Pancreas (tissue), 10 donors: ENCODE measurements around the gene ULK2. TPM values are rescaled to one million over a fixed set of nuclear protein-coding genes. Genes with fewer than 3 reads are reported as not detected.
A peak's percentile ranks its signal among the peaks of the same experiment; 100 is the strongest.

ENCODE experiments used
- ATAC-seq, 4 donors: fragments of 200-7000 bp; cut with Tn5 transposase; one replicate each; pipeline versions ENCODE4 v1.8.0 to v1.9.1; 2020; ENCODE audit warnings: mild to moderate bottlenecking in 4 of 4, moderate library complexity in 4 of 4
- DNase-seq, 6 donors: peaks; one replicate each; pipeline ENCODE4 v3.0.0-alpha.2; 2020
- FAIRE-seq: peaks from 2 replicates; lab custom pipeline; 2012; peaks lifted over from hg19 to GRCh38; lab: Jason Lieb, UNC
- H3K27ac ChIP-seq, 4 donors: fragments of 200-600 bp; sonication (generic); 1 replicate in 3 of 4; 2 replicates in 1 of 4; pipeline versions ENCODE4 v1.5.0 to v1.8.0; 2020
- H3K27me3 ChIP-seq, 4 donors: fragments of 200-600 bp; one replicate each; pipeline ENCODE4 v1.8.0; 2021
- H3K36me3 ChIP-seq, 3 donors: fragments of 200-600 bp; sonication (generic) in 1 of 3; one replicate each; pipeline versions ENCODE4 v1.5.0 to v1.8.0; 2020 to 2021
- H3K4me1 ChIP-seq, 3 donors: fragments of 200-600 bp; one replicate each; pipeline ENCODE4 v1.8.0; 2021
- H3K4me3 ChIP-seq, 4 donors: fragments of 200-600 bp; sonication (generic) in 2 of 4; one replicate each; pipeline versions ENCODE4 v1.5.0 to v1.8.0; 2020 to 2021
- H3K9me3 ChIP-seq, 4 donors: fragments of 200-600 bp; one replicate each; pipeline ENCODE4 v1.8.0; 2021
- WGBS, 2 donors: extraction: QIAGEN DNeasy Blood & Tissue Kit; methylation state at CpG; one replicate each; pipeline ENCODE4 v1.1.7; 2013; 5-methylcytosine and 5-hydroxymethylcytosine counted together
- intact Hi-C, 3 donors: fragments of 100-400 bp; cut with DNase I; formaldehyde crosslinking; loops; one replicate each; pipeline versions ENCODE4 v1.11.1 to v1.14.2; 2022
- polyA plus RNA-seq, 2 donors: library from polyadenylated mRNA; stranded (reverse); fragments of 200-250 nt; gene quantifications; one replicate each; pipeline ENCODE4 v1.2.3, GENCODE V29; 2013
- total RNA-seq, 6 donors: library from RNA; stranded (reverse); fragmentation: NEBNext Ultra II Directional in 4 of 6; extraction: Animal tissue kit (Norgen Biotek cat#: 25700) in 4 of 6; gene quantifications; one replicate each; pipeline versions ENCODE4 v1.2.1 to v1.2.4, GENCODE V29; 2021 to 2023
- TF ChIP-seq, protein P1 (sequence below), 4 donors: fragments of 200-600 bp; sonication (generic) in 3 of 4; IDR thresholded peaks; one replicate each; pipeline versions ENCODE4 v1.5.0 to v1.8.0; 2021; ENCODE audit warnings: antibody characterized with exemption in 4 of 4
- donor health status: healthy with polysubstance abuse.
- donor health status: DM: no; HTN: no; CAD: no; lungs with moderate emphysema.
- donor health status: DM: no; HTN: no; CAD: no.
- donor health status: control.
- donor health status: control.
- donor health status: Bipolar disorder and iron deficiency.
- donor health status: DM: yes; HTN: yes; CAD: no.
- donor health status: DM: no; HTN: no; CAD: no.
- donor health status: DM: no; HTN: no; CAD: no.
- donor health status: DM: yes; HTN: yes; CAD: no.

The ULK2 gene
- total and polyA plus RNA-seq, 8 donors = 3.1 to 12.5 (median 5.7) TPM

DNA sequence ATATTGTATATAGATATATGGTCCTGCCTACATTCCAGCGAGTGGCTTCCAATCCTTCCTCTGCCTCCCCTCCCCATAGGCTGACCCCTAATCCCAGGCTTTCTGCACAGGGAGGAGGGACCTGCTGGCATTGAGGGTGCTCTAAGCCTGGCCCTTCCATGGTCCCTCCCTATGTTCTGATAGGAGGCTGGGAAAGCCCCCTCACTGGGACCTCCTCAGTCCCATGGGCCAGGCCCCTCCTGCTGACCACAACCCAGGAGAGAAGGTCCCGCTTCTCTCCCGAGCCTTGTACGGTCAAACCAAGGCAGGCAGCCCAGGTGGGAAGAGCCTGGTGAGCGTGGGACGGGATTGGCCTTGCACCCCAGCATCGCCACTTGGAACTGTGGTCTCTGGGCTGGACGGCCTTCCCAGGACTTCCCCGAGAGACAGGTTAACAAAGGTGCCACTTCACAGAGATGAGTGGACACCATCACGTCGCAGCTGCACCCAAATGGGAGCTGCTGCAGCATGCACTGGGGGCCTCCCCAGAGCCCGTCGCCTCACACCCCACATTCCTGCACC lies 120.5 kb downstream of the ULK2 start:
- FAIRE-seq = no peak
- H3K4me3 ChIP-seq = no peak overlapping the region
- H3K27ac ChIP-seq = no peak overlapping the region

DNA sequence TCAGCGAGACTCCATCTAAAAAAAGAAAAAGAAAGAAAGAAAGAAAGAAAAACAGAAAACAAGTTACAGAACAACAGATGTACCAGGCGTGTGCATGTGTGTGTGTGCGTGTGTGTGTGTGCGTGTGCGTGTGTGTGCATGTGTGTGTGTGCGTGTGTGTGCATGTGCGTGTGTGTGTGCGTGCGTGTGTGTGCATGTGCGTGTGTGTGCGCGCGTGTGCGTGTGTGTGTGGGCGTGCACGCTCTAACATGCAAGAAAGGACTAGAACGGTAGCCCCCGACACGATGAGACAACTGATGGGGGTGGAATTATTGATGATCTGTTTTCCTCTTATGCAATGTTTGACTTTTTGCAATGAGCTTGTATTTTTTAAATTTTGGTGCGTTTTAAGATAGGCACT lies 121.2 kb downstream of the ULK2 start:
- no peak overlapping the region for H3K27ac ChIP-seq
- H3K4me1 ChIP-seq = peaks cover 0 to 4% (median 0%) of the 10 kb centered on the region in 3 donors
- TF ChIP-seq, protein P1, sequence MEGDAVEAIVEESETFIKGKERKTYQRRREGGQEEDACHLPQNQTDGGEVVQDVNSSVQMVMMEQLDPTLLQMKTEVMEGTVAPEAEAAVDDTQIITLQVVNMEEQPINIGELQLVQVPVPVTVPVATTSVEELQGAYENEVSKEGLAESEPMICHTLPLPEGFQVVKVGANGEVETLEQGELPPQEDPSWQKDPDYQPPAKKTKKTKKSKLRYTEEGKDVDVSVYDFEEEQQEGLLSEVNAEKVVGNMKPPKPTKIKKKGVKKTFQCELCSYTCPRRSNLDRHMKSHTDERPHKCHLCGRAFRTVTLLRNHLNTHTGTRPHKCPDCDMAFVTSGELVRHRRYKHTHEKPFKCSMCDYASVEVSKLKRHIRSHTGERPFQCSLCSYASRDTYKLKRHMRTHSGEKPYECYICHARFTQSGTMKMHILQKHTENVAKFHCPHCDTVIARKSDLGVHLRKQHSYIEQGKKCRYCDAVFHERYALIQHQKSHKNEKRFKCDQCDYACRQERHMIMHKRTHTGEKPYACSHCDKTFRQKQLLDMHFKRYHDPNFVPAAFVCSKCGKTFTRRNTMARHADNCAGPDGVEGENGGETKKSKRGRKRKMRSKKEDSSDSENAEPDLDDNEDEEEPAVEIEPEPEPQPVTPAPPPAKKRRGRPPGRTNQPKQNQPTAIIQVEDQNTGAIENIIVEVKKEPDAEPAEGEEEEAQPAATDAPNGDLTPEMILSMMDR (IDR thresholded peaks at IDR 0.05) = no peak
- FAIRE-seq (no peak), ATAC-seq (no peak), DNase-seq (no peak)
- no peak overlapping the region for H3K4me3 ChIP-seq
- intact Hi-C loops = no loop called here
- no peaks in the 10 kb centered on the region for H3K36me3 ChIP-seq
- WGBS, 2 donors = 85 to 88% methylated on average over 20 of the region's 20 CpGs
- H3K27me3 ChIP-seq = no peaks in the 10 kb centered on the region
- H3K9me3 ChIP-seq = no peaks in the 10 kb centered on the region

More for the DNA sequence above, 120.5 kb downstream of the ULK2 start:
- DNase-seq (peak in 1 of 6 donors; percentile 36), ATAC-seq (no peak)
- Histone ChIP-seq H3K9me3 (no peaks in the 10 kb centered on the region), H3K36me3 (no peaks in the 10 kb centered on the region), H3K27me3 (no peaks in the 10 kb centered on the region), H3K4me1 (peaks cover 0 to 4% (median 0%) of the 10 kb centered on the region in 3 donors)
- intact Hi-C loops = no loop called here
- TF ChIP-seq, protein P1 (IDR thresholded peaks at IDR 0.05) = no peak
- 83 to 90% methylated on average over 13 of the region's 13 CpGs for WGBS, 2 donors

DNA sequence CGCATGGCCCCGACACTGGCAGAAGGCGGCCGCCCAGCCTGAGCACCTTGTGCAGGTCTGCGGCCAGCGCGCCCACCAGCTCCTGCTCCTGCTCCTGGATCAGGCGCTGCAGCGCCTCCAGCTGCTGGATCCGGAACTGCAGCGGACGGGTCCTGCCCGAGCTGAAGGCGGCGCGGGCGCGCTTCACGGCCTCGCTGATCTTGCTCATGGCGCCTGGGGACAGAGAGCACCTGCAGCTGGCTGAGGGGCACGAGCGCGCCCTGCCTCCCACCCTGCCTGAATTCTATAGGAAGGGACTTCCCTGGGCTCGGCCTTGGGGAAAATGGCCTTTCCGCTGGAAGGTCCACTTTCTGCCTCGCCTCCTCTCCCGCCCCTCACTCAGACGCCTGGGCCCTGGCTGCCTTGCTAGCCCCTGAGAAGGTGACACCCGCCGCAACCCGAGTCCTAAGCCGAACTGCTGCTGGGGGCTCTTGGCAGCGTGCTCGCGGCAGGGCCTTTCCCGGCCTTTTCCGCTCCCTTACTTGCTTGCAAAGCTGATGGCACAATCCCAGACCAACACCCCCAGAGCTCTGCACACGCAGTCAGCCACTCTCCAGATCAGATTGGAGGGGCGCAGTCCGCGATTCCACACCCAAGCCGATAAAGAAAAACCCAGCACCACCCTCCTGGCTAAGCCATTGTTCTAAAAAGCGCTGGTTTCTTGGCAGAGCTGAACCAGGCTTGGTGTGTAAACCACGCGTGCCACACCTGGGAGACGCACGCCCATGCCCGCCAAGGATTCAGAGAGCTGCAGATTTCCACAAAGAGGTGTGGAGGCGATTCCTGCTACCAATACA lies 122.6 kb downstream of the ULK2 start:
- ATAC-seq = peak; percentile 93 to 99 (median 96)
- Histone ChIP-seq H3K27me3 (no peaks in the 10 kb centered on the region), H3K36me3 (no peaks in the 10 kb centered on the region), H3K4me1 (peaks cover 0 to 4% (median 0%) of the 10 kb centered on the region in 3 donors), H3K9me3 (no peaks in the 10 kb centered on the region), H3K27ac (no peak overlapping the region), H3K4me3 (peak overlapping the region; percentile 28 to 59 (median 39))
- TF ChIP-seq, protein P1 (IDR thresholded peaks at IDR 0.05) = peak; percentile 94 to 98 (median 96)
- no peak for FAIRE-seq
- DNase-seq = peak; percentile 85 to 99 (median 94)
- 28 to 32% methylated on average over 47 to 50 of the region's 50 CpGs for WGBS, 2 donors
- intact Hi-C loops = no loop called here

DNA sequence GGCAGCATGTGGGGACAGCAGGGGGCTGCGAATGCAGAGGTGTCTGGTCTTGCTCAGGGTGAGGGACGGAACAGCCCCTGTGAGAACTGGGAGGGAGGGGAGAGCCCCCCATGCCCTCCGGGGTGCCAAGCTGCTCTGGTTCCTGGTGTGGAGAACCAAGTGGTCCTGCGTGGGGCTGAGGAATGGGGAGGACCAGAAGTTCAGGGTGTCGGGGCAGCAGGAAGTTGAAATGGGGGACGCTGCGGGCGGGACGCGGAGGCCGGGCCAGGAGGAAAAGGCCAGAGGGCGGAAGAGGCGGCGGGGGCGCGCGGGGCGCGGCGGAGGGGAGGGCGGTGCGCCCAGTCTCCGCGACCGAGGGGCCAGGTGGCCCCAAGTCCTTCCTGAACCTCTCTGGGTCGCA lies 123.2 kb downstream of the ULK2 start:
- Histone ChIP-seq H3K9me3 (no peaks in the 10 kb centered on the region), H3K36me3 (no peaks in the 10 kb centered on the region), H3K27me3 (no peaks in the 10 kb centered on the region), H3K4me1 (peaks cover 0 to 4% (median 0%) of the 10 kb centered on the region in 3 donors), H3K27ac (no peak overlapping the region), H3K4me3 (peak overlapping the region; percentile 28 to 59 (median 39))
- peak in 2 of 6 donors; percentile 64 to 71 for DNase-seq
- TF ChIP-seq, protein P1 (IDR thresholded peaks at IDR 0.05) = no peak
- intact Hi-C loops = no loop called here
- WGBS, 2 donors = 11 to 22% methylated on average over 8 to 24 of the region's 26 CpGs
- ATAC-seq = peak; percentile 36 to 57 (median 48)
- no peak for FAIRE-seq
